CD4-positive, alpha-beta T cell treated with Interleukin-12 subunit alpha and Interleukin-12 subunit beta, for 1 hour (primary cell): Measurements from ENCODE around the gene RFNG.

ENCODE experiments used
- DNase-seq: peaks from one replicate; pipeline ENCODE4 v3.0.0-alpha.2; 2020

The RFNG gene

DNA sequence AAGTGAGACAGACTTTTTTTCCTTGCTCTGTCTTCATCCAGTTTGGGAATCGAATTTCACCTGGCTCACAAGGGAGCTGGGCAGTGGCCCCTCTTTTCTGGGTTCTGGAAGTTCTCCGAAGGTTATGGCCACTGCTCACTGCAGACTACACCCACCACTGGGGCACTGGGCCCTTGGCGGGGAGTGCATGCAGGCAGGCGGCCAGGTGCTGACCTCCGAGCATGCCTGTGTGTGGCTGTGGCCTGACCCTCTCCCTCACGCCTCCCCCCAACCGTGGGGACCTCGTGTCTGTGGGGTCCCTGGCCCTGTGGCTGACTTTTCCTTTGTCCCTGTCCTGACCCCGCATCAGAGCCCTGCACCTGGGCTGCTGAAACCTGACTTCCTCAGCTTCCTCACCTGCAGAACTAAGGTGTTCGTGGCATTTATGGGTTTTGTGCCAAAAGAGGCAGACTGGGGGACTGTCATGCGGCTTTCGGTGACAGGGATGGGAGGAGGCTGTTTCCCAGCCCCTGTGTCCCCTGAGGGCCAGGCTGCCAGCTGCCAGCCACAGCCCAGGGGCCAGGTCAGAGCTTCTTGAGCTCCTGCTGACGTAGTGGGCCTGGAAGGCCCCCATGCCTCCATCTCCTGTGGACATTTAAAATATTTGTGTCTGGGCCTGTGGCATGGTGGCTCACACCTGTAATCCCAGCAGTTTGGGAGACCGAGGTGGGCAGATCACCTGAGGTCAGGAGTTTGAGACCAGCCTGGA, 52.7 kb downstream of the RFNG start:
- no peak for DNase-seq

- DNase-seq: no peak
Measured at GRCh38 chr17:81998212-81998611, 53.4 kb downstream of the RFNG start.
